Body of pancreas (tissue), 4 donors: ENCODE measurements around the gene CTXN1. TPM values are rescaled to one million over a fixed set of nuclear protein-coding genes. Genes with fewer than 3 reads are reported as not detected.

Source experiments
- ATAC-seq: fragments of 150-250 bp; one replicate; pipeline ENCODE4 v1.9.1; 2016
- DNase-seq, 4 donors: peaks; one replicate each; pipeline ENCODE4 v3.0.0-alpha.2; 2019
- H3K27ac ChIP-seq, 4 donors: fragments of 200-600 bp; sonication (generic); 1 replicate in 3 of 4; 2 replicates in 1 of 4; pipeline versions ENCODE4 v1.5.1 to v1.6.1; 2016 to 2019; ENCODE audit warnings: mild to moderate bottlenecking in 1 of 4, mixed read lengths in 1 of 4, moderate library complexity in 1 of 4
- H3K27me3 ChIP-seq, 2 donors: fragments of 200-600 bp; sonication (generic); one replicate each; pipeline ENCODE4 v1.6.0; 2016; ENCODE audit warnings: mild to moderate bottlenecking in 1 of 2
- H3K36me3 ChIP-seq, 2 donors: fragments of 200-600 bp; sonication (generic); replicated peaks in 1 of 2; 2 replicates each; pipeline ENCODE4 v1.5.1; 2016; ENCODE audit warnings: low read depth in 2 of 2; ENCODE audit not compliant: insufficient read depth in 1 of 2
- H3K4me1 ChIP-seq: fragments of 200-600 bp; sonication (generic); one replicate; pipeline ENCODE4 v1.6.0; 2016
- H3K4me3 ChIP-seq, 2 donors: fragments of 200-600 bp; sonication (generic); 1 replicate in 1 of 2; 2 replicates in 1 of 2; pipeline ENCODE4 v1.5.1; 2016 to 2019
- H3K9me3 ChIP-seq, 3 donors: fragments of 200-600 bp; sonication (generic); 1 replicate in 2 of 3; 2 replicates in 1 of 3; pipeline ENCODE4 v1.5.1; 2016
- CTCF ChIP-seq, 7 experiments: fragments of 450-650 bp in 4 of 7; fragments of 200-600 bp in 3 of 7; sonication (generic) in 3 of 7; IDR thresholded peaks; one replicate each; pipeline ENCODE4 v1.5.1; 2016 to 2019; ENCODE audit warnings: antibody characterized with exemption in 7 of 7
- POLR2A ChIP-seq, 3 donors: fragments of 450-650 bp; IDR thresholded peaks; one replicate each; pipeline ENCODE4 v1.6.1; 2016; ENCODE audit warnings: antibody characterized with exemption in 3 of 3, mild to moderate bottlenecking in 2 of 3
- WGBS, 2 donors: methylation state at CpG; one replicate each; pipeline ENCODE4 v1.1.5; 2017; 5-methylcytosine and 5-hydroxymethylcytosine counted together
- intact Hi-C: fragments of 100-400 bp; cut with DNase I; formaldehyde crosslinking; loops from one replicate; pipeline ENCODE4 v1.15.1; 2023
- total RNA-seq, 2 donors: library from RNA; depleted of rRNA; stranded (reverse); fragments of >200 nt; gene quantifications; one replicate each; pipeline ENCODE4 v1.1.0, GENCODE V29; 2016

Gene CTXN1
- total RNA-seq, 2 donors from 2014 or later, result 5.7 to 10.2 TPM

GRCh38 chr19:7916955-7917266 is 9.0 kb downstream of the CTXN1 start:
- DNase-seq, result no peak
- Histone ChIP-seq H3K27ac (no peak overlapping the region), H3K4me3 (no peak overlapping the region), H3K36me3 (peaks cover 9% of the 10 kb centered on the region in 2 donors), H3K9me3 (no peaks in the 10 kb centered on the region), H3K27me3 (peaks cover 0 to 18% of the 10 kb centered on the region in 2 donors), H3K4me1 (peaks cover 57% of the 10 kb centered on the region)
- TF ChIP-seq POLR2A (IDR thresholded peaks at IDR 0.05) (no peak), CTCF (IDR thresholded peaks at IDR 0.05) (no peak)
- 11% methylated on average over 12 of the region's 12 CpGs; no CpG with 5 or more reads in 1 of the 2 donors for WGBS, 2 donors
- intact Hi-C loops, result no loop called here
- no peak for ATAC-seq

GRCh38 chr19:7916103-7916954 is 9.6 kb downstream of the CTXN1 start:
- peaks cover 51% of the 10 kb centered on the region for H3K4me1 ChIP-seq
- H3K36me3 ChIP-seq, result peaks cover 15% of the 10 kb centered on the region in 2 donors
- no peak overlapping the region for H3K27ac ChIP-seq
- 0 to 1% methylated on average over 2 to 102 of the region's 104 CpGs for WGBS, 2 donors
- H3K27me3 ChIP-seq, result peaks cover 0 to 18% of the 10 kb centered on the region in 2 donors
- TF ChIP-seq CTCF (IDR thresholded peaks at IDR 0.05), result no peak
- no peak for TF ChIP-seq POLR2A (IDR thresholded peaks at IDR 0.05)
- intact Hi-C loops, result no loop called here
- DNase-seq (peak in 1 of 4 donors; percentile 38), ATAC-seq (no peak)
- no peak overlapping the region for H3K4me3 ChIP-seq
- H3K9me3 ChIP-seq, result no peaks in the 10 kb centered on the region

GRCh38 chr19:7915250-7916102 is 10.5 kb downstream of the CTXN1 start:
- DNase-seq, result peak in 1 of 4 donors; percentile 10
- Histone ChIP-seq H3K4me3 (no peak overlapping the region), H3K36me3 (peaks cover 22 to 23% of the 10 kb centered on the region in 2 donors), H3K4me1 (peaks cover 45% of the 10 kb centered on the region), H3K27ac (no peak overlapping the region), H3K27me3 (peaks cover 0 to 18% of the 10 kb centered on the region in 2 donors), H3K9me3 (no peaks in the 10 kb centered on the region)
- 37 to 39% methylated on average over 18 to 24 of the region's 24 CpGs for WGBS, 2 donors
- TF ChIP-seq CTCF (IDR thresholded peaks at IDR 0.05) (no peak), POLR2A (IDR thresholded peaks at IDR 0.05) (no peak)
- no peak for ATAC-seq
- intact Hi-C loops, result no loop called here

- intact Hi-C loops, result no loop called here
- TF ChIP-seq POLR2A (IDR thresholded peaks at IDR 0.05) (no peak), CTCF (IDR thresholded peaks at IDR 0.05) (no peak)
- H3K27ac ChIP-seq, result no peak within 1 kb of the TSS
- ATAC-seq (no peak), DNase-seq (peak in 1 of 4 donors; percentile 25)
- H3K4me3 ChIP-seq, result no peak within 1 kb of the TSS
- no peaks in the 10 kb centered on the region for H3K9me3 ChIP-seq
- peaks cover 25 to 27% of the 10 kb centered on the region in 2 donors for H3K36me3 ChIP-seq
- 38% methylated on average over 11 to 12 of the region's 12 CpGs for WGBS, 2 donors
- H3K27me3 ChIP-seq, result peaks cover 0 to 18% of the 10 kb centered on the region in 2 donors
- peaks cover 41% of the 10 kb centered on the region for H3K4me1 ChIP-seq
Measured at GRCh38 chr19:7914598-7915045, 11.3 kb downstream of the CTXN1 start, which contains the start of gene TGFBR3L. TSS of gene TGFBR3L (plus strand) at chr19:7914830.
